HEK293 (cell line): Measurements from ENCODE around the gene HOXD12.
A peak's percentile ranks its signal among the peaks of the same experiment; 100 is the strongest.

Experiments
- CTCF ChIA-PET: fragments of 350-600 bp; formaldehyde crosslinking; extraction: SDS; loops from one replicate; lab custom pipeline; 2021; ENCODE audit warnings: antibody characterized with exemption; lab: Yijun Ruan, JAX
- POLR2A ChIA-PET: fragments of 300-600 bp; formaldehyde crosslinking; extraction: SDS; loops from one replicate; lab custom pipeline; 2020; ENCODE audit warnings: antibody characterized with exemption, inconsistent platforms; lab: Yijun Ruan, JAX
- H3K27ac ChIP-seq: fragments of 200-500 bp; sonication (Bioruptor generic); 2 replicates; pipeline ENCODE4 v1.5.1; 2014; ENCODE audit warnings: low read depth, low read length, control low read depth, inconsistent platforms; ENCODE audit errors: extremely low read depth
- H3K36me3 ChIP-seq, 2 experiments: fragments of 200-500 bp in 1 of 2; sonication (Bioruptor generic) in 1 of 2; 1 replicate in 1 of 2; 2 replicates in 1 of 2; pipeline ENCODE4 v1.5.1; 2014 to 2017; ENCODE audit warnings: inconsistent platforms in 2 of 2, low read length in 2 of 2; ENCODE audit not compliant: control insufficient read depth in 2 of 2, insufficient read depth in 1 of 2
- H3K4me1 ChIP-seq: fragments of 200-500 bp; sonication (Bioruptor generic); 2 replicates; pipeline ENCODE4 v1.5.1; 2014; ENCODE audit warnings: mild to moderate bottlenecking, low read length, inconsistent platforms; ENCODE audit not compliant: control insufficient read depth, insufficient read depth
- H3K4me3 ChIP-seq: 2 replicates; pipeline ENCODE4 v1.5.1; 2011; ENCODE audit warnings: low read depth, mild to moderate bottlenecking, control low read depth, low read length, moderate library complexity
- H3K9me3 ChIP-seq: fragments of 200-500 bp; sonication (Bioruptor generic); 2 replicates; pipeline ENCODE4 v1.5.1; 2014; ENCODE audit warnings: low read depth, low read length, inconsistent platforms; ENCODE audit not compliant: control insufficient read depth, insufficient read depth
- EGR2 ChIP-seq: fragments of 450-650 bp; formaldehyde crosslinking; IDR thresholded peaks from 2 replicates; pipeline ENCODE4 v1.5.1; 2016; ENCODE audit warnings: low read depth, missing biosample characterization, missing genetic modification characterization
- KLF7 ChIP-seq: fragments of 450-650 bp; formaldehyde crosslinking; IDR thresholded peaks from 2 replicates; pipeline ENCODE4 v1.5.1; 2016; ENCODE audit warnings: missing biosample characterization, missing genetic modification characterization, borderline replicate concordance
- SALL2 ChIP-seq: fragments of 450-650 bp; formaldehyde crosslinking; IDR thresholded peaks from 2 replicates; pipeline ENCODE4 v1.5.0; 2017; ENCODE audit warnings: missing biosample characterization, mild to moderate bottlenecking, missing genetic modification characterization, borderline replicate concordance
- TCF7L2 ChIP-seq: IDR thresholded peaks from 2 replicates; pipeline ENCODE4 v1.6.1; 2011; ENCODE audit warnings: low read depth, mild to moderate bottlenecking, inconsistent platforms, low read length, moderate library complexity, borderline replicate concordance
- ZBTB21 ChIP-seq: fragments of 450-650 bp; formaldehyde crosslinking; IDR thresholded peaks from 2 replicates; pipeline ENCODE4 v1.5.1; 2017; ENCODE audit warnings: missing biosample characterization, missing genetic modification characterization
- ZEB2 ChIP-seq: fragments of 450-650 bp; formaldehyde crosslinking; IDR thresholded peaks from 2 replicates; pipeline ENCODE4 v1.5.1; 2016; ENCODE audit warnings: missing biosample characterization, missing genetic modification characterization
- ZFP37 ChIP-seq: fragments of 450-650 bp; formaldehyde crosslinking; IDR thresholded peaks from 2 replicates; pipeline ENCODE4 v1.5.1; 2016; ENCODE audit warnings: missing biosample characterization, missing genetic modification characterization
- ZNF138 ChIP-seq: fragments of 450-650 bp; formaldehyde crosslinking; IDR thresholded peaks from 2 replicates; pipeline ENCODE4 v1.5.1; 2016; ENCODE audit warnings: missing biosample characterization, missing genetic modification characterization, borderline replicate concordance
- ZNF24 ChIP-seq: fragments of 450-650 bp; formaldehyde crosslinking; IDR thresholded peaks from 2 replicates; pipeline ENCODE4 v1.5.1; 2016; ENCODE audit warnings: missing biosample characterization, missing genetic modification characterization
- ZNF248 ChIP-seq: fragments of 450-650 bp; formaldehyde crosslinking; IDR thresholded peaks from 2 replicates; pipeline ENCODE4 v1.5.1; 2017; ENCODE audit warnings: missing biosample characterization, missing genetic modification characterization
- ZNF335 ChIP-seq: fragments of 450-650 bp; formaldehyde crosslinking; conservative IDR thresholded peaks from 2 replicates; pipeline ENCODE4 v1.5.1; 2016; ENCODE audit warnings: missing biosample characterization, missing genetic modification characterization
- ZNF341 ChIP-seq: fragments of 450-650 bp; formaldehyde crosslinking; IDR thresholded peaks from 2 replicates; pipeline ENCODE4; 2016; ENCODE audit warnings: low read depth, missing biosample characterization, missing genetic modification characterization
- ZNF354C ChIP-seq: fragments of 450-650 bp; formaldehyde crosslinking; IDR thresholded peaks from 2 replicates; pipeline ENCODE4 v1.5.1; 2016; ENCODE audit warnings: missing biosample characterization, missing genetic modification characterization, low read depth, borderline replicate concordance
- ZNF416 ChIP-seq: fragments of 450-650 bp; formaldehyde crosslinking; IDR thresholded peaks from 2 replicates; pipeline ENCODE4 v1.5.1; 2016; ENCODE audit warnings: missing biosample characterization, missing genetic modification characterization
- ZNF473 ChIP-seq: fragments of 450-650 bp; formaldehyde crosslinking; IDR thresholded peaks from 2 replicates; pipeline ENCODE4 v1.5.1; 2017; ENCODE audit warnings: missing biosample characterization, missing genetic modification characterization
- ZNF48 ChIP-seq: fragments of 450-650 bp; formaldehyde crosslinking; IDR thresholded peaks from 2 replicates; pipeline ENCODE4 v1.5.1; 2016; ENCODE audit warnings: missing biosample characterization, missing genetic modification characterization
- ZNF530 ChIP-seq: fragments of 450-650 bp; formaldehyde crosslinking; IDR thresholded peaks from 2 replicates; pipeline ENCODE4 v1.5.1; 2016; ENCODE audit warnings: low read depth, missing biosample characterization, missing genetic modification characterization
- ZNF555 ChIP-seq: fragments of 450-650 bp; formaldehyde crosslinking; conservative IDR thresholded peaks from 2 replicates; pipeline ENCODE4 v1.5.1; 2017; ENCODE audit warnings: missing biosample characterization, mild to moderate bottlenecking, missing genetic modification characterization, inconsistent platforms
- ZNF561 ChIP-seq: fragments of 450-650 bp; IDR thresholded peaks from 2 replicates; pipeline ENCODE4 v1.5.1; 2018; ENCODE audit warnings: missing biosample characterization, missing genetic modification characterization, borderline replicate concordance
- ZNF596 ChIP-seq: fragments of 450-650 bp; IDR thresholded peaks from 2 replicates; pipeline ENCODE4 v1.5.0; 2018; ENCODE audit warnings: missing biosample characterization, mild to moderate bottlenecking, missing genetic modification characterization, moderate library complexity
- ZNF610 ChIP-seq: fragments of 450-650 bp; formaldehyde crosslinking; IDR thresholded peaks from 2 replicates; pipeline ENCODE4 v1.5.1; 2016; ENCODE audit warnings: missing biosample characterization, missing genetic modification characterization, borderline replicate concordance
- ZNF660 ChIP-seq: fragments of 450-650 bp; IDR thresholded peaks from 2 replicates; pipeline ENCODE4 v1.5.1; 2018; ENCODE audit warnings: missing biosample characterization, mild to moderate bottlenecking, missing genetic modification characterization
- ZNF776 ChIP-seq: fragments of 450-650 bp; formaldehyde crosslinking; IDR thresholded peaks from 2 replicates; pipeline ENCODE4 v1.5.0; 2017; ENCODE audit warnings: missing biosample characterization, missing genetic modification characterization, borderline replicate concordance
- ZNF837 ChIP-seq: fragments of 450-650 bp; formaldehyde crosslinking; IDR thresholded peaks from 2 replicates; pipeline ENCODE4 v1.5.1; 2016; ENCODE audit warnings: missing biosample characterization, missing genetic modification characterization
- TF ChIP-seq, protein P1 (sequence below): fragments of 450-650 bp; formaldehyde crosslinking; IDR thresholded peaks from 2 replicates; pipeline ENCODE4 v1.5.1; 2016; ENCODE audit warnings: missing biosample characterization, missing genetic modification characterization, borderline replicate concordance
- TF ChIP-seq, protein P2 (sequence below): sonication (generic); formaldehyde crosslinking; IDR thresholded peaks from 2 replicates; pipeline ENCODE4 v1.8.1; 2022; ENCODE audit warnings: mild to moderate bottlenecking, moderate library complexity, missing genetic modification reagents
- TF ChIP-seq, protein P3 (sequence below): fragments of 450-650 bp; formaldehyde crosslinking; IDR thresholded peaks from 2 replicates; pipeline ENCODE4 v1.5.1; 2016; ENCODE audit warnings: missing biosample characterization, missing genetic modification characterization

The HOXD12 gene

DNA sequence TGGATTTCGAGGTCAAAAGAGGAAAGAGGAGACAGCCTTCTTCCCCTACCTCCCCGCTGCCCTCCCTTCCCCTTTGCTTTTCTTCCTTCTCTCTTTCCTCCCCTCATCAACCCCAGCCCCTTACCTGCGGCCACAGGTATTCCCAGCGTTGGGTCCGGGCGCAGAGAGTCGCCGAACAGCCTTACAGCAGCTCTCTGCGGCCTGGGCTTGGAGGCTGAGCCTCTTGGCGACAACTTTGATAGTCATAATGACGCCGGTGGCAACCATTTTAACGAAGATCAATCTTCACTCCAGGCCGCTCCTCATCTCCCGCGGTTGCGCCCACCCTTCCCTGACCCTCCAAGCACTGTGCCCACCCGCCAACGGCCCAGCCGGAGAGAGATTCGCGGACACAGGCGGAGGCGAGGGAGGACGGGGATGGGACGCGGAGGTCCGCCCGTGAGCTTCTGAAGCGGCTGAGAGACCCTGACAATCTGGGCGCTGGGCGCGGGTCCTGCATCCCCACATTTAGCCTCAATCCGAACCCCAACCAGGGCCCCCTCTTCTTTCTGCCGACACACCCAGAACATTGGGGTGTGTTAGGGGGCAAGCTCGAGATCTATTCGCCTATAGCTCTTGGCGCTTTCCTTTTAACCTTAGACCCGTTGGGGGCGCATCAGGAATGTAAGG lies 14.3 kb upstream of the HOXD12 start:
- ChIA-PET CTCF (interaction anchor here (0.5 to 5.6 kb wide), 24 partner anchors 12 to 935 kb away, joined by 3 to 33 read pairs (median 4); no protein-coding TSS in a partner anchor), POLR2A (interaction anchor here (0.8 kb wide), 1 partner anchor 84 kb away, joined by 3 read pairs; the partner anchor contains the start of gene LNPK)
- H3K4me1 ChIP-seq = no peaks in the 10 kb centered on the region
- H3K9me3 ChIP-seq = no peaks in the 10 kb centered on the region
- TF ChIP-seq ZNF530 (tag by site-specific recombination) = no peak
- TF ChIP-seq EGR2 (tag by site-specific recombination) = no peak
- TF ChIP-seq ZNF341 (tag by site-specific recombination) = no peak
- no peak for TF ChIP-seq ZNF248 (tag by site-specific recombination)
- no peak for TF ChIP-seq ZNF354C (tag by site-specific recombination)
- TF ChIP-seq ZBTB21 (tag by site-specific recombination) = no peak
- TF ChIP-seq, protein P1, sequence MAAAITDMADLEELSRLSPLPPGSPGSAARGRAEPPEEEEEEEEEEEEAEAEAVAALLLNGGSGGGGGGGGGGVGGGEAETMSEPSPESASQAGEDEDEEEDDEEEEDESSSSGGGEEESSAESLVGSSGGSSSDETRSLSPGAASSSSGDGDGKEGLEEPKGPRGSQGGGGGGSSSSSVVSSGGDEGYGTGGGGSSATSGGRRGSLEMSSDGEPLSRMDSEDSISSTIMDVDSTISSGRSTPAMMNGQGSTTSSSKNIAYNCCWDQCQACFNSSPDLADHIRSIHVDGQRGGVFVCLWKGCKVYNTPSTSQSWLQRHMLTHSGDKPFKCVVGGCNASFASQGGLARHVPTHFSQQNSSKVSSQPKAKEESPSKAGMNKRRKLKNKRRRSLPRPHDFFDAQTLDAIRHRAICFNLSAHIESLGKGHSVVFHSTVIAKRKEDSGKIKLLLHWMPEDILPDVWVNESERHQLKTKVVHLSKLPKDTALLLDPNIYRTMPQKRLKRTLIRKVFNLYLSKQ (tag by site-specific recombination) = no peak
- TF ChIP-seq ZNF837 (tag by site-specific recombination) = no peak
- no peak for TF ChIP-seq ZNF660 (tag by site-specific recombination)
- no peaks in the 10 kb centered on the region for H3K36me3 ChIP-seq
- no peak overlapping the region for H3K4me3 ChIP-seq
- no peak overlapping the region; the same call in 1 of the 2 replicates for H3K27ac ChIP-seq

DNA sequence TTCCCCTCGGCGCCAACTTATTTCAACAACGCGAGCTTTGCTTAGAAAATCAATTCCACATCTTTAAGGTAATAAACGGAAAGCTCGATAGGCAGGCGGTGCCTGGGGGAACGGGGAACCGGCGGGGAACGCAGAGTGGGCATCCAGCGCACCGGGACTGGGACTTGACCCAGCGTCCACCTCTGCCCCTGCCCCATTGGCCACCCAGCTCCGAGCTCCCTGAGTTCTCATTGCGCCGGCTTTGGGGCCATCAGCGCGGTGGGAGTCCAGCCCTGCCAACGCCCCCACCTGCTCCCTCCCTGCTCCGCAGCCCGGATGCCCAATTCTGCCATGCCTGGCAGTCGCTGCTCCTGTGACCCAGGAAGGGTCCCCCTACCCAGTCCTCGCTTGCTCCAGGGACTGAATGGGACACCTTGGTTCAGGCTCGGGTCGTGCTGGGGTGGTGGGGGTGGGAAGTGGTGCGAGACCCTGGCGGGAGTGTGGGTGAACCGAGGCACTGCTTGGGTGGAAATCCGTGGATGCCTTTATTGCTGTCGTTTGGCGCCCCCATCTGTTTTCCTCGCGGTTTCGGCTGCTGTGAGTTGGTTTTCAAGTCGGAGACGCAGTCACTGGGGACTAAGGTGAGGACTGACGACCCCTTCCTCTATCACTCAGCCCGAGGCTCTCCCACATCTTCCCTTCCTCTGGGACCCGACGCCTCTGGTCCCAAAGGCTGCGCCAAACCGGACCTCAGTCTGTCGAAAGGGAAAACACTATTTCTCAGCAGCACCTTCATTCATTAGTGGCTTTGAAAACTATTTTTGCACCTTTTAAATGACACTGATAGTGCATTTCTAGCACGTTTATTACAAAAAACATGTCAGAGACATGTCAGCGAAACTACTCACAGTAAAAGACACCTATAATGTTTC lies 13.5 kb upstream of the HOXD12 start:
- Histone ChIP-seq H3K36me3 (no peaks in the 10 kb centered on the region), H3K4me3 (peak overlapping the region; percentile 31), H3K27ac (peak overlapping the region; percentile 28; the same call in 1 of the 2 replicates), H3K9me3 (no peaks in the 10 kb centered on the region), H3K4me1 (no peaks in the 10 kb centered on the region)
- POLR2A ChIA-PET = interaction anchor here (0.8 kb wide), 1 partner anchor 84 kb away, joined by 3 read pairs; the partner anchor contains the start of gene LNPK
- CTCF ChIA-PET = interaction anchor here (0.6 to 5.6 kb wide), 25 partner anchors 11 to 936 kb away, joined by 3 to 33 read pairs (median 4); no protein-coding TSS in a partner anchor
- TF ChIP-seq ZFP37 (tag by site-specific recombination) = no peak
- TF ChIP-seq ZNF561 (tag by site-specific recombination) = no peak
- TF ChIP-seq TCF7L2 = no peak
- TF ChIP-seq, protein P2, sequence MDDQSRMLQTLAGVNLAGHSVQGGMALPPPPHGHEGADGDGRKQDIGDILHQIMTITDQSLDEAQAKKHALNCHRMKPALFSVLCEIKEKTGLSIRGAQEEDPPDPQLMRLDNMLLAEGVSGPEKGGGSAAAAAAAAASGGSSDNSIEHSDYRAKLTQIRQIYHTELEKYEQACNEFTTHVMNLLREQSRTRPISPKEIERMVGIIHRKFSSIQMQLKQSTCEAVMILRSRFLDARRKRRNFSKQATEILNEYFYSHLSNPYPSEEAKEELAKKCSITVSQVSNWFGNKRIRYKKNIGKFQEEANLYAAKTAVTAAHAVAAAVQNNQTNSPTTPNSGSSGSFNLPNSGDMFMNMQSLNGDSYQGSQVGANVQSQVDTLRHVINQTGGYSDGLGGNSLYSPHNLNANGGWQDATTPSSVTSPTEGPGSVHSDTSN (CRISPR knock-in tag) = no peak
- TF ChIP-seq ZNF530 (tag by site-specific recombination) = no peak
- TF ChIP-seq ZNF138 (tag by site-specific recombination) = no peak
- TF ChIP-seq ZNF555 = no peak
- TF ChIP-seq ZNF48 (tag by site-specific recombination) = no peak
- no peak for TF ChIP-seq ZNF596 (tag by site-specific recombination)
- TF ChIP-seq ZNF335 (tag by site-specific recombination) = peak; percentile 71
- TF ChIP-seq, protein P3, sequence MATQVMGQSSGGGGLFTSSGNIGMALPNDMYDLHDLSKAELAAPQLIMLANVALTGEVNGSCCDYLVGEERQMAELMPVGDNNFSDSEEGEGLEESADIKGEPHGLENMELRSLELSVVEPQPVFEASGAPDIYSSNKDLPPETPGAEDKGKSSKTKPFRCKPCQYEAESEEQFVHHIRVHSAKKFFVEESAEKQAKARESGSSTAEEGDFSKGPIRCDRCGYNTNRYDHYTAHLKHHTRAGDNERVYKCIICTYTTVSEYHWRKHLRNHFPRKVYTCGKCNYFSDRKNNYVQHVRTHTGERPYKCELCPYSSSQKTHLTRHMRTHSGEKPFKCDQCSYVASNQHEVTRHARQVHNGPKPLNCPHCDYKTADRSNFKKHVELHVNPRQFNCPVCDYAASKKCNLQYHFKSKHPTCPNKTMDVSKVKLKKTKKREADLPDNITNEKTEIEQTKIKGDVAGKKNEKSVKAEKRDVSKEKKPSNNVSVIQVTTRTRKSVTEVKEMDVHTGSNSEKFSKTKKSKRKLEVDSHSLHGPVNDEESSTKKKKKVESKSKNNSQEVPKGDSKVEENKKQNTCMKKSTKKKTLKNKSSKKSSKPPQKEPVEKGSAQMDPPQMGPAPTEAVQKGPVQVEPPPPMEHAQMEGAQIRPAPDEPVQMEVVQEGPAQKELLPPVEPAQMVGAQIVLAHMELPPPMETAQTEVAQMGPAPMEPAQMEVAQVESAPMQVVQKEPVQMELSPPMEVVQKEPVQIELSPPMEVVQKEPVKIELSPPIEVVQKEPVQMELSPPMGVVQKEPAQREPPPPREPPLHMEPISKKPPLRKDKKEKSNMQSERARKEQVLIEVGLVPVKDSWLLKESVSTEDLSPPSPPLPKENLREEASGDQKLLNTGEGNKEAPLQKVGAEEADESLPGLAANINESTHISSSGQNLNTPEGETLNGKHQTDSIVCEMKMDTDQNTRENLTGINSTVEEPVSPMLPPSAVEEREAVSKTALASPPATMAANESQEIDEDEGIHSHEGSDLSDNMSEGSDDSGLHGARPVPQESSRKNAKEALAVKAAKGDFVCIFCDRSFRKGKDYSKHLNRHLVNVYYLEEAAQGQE (tag by site-specific recombination) = no peak
- TF ChIP-seq ZEB2 (tag by site-specific recombination) = 0 out of 2 replicates have a peak, but pooled peaks have one; percentile 30
- no peak for TF ChIP-seq ZNF24 (tag by site-specific recombination)
- no peak for TF ChIP-seq ZNF776 (tag by site-specific recombination)
- no peak for TF ChIP-seq SALL2
- TF ChIP-seq KLF7 (tag by site-specific recombination) = no peak
- TF ChIP-seq ZNF473 = no peak
- no peak for TF ChIP-seq ZNF416 (tag by site-specific recombination)
- no peak for TF ChIP-seq ZNF610 (tag by site-specific recombination)
